NCI-H2227 treated with DMSO at 0.1 percent for 48 hours (cell line): ENCODE data around the gene NEURL1B.
A peak's percentile ranks its signal among the peaks of the same experiment; 100 is the strongest.
"Not testable (repeated sequence)": the region's sequence is repeated elsewhere in the genome, so short reads cannot be mapped to it uniquely, and the experiment has no call there.

Source experiments
- DNase-seq: peaks from one replicate; lab custom pipeline; 2025; lab: John Stamatoyannopoulos, UW

NEURL1B gene

GRCh38 chr5:172695232-172696054 lies 54.4 kb downstream of the NEURL1B start:
- no peak for DNase-seq

DNA sequence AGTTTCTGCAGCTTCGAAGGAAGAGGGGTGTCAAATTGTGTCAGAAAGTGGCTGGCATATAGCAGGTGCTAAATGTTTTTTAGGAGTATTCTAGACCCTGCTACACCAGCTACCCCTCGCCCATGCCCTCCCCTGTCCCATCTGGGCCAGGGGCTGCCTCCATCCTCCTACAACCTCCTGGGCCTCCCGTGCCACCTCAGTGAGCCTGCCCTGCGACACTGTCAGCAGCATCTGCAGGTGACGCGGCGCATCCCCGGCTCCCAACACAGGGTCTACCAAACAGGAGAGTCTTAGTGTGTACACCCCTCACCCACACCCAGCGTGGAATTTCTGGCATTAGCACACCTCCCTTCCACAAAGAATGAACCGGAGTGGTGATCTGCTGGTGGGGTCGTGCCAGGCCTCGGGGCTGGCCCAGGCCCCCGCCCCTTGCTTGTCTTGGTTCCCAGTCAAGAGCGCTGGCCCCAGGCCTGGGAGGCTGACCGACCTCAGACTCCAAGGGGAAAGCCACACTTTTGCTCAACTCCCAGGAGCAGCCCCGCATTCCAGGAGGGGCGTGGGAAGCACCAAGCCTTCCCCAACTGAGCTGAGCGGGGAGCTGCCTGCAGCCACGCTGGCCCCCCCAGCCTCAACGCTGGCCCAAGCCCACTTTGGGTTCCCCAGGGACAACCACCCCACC lies 55.2 kb downstream of the NEURL1B start:
- DNase-seq = no peak

- DNase-seq = peak; percentile 68
These were observed 56.4 kb downstream of the NEURL1B start for GRCh38 chr5:172697123-172698121.

DNA sequence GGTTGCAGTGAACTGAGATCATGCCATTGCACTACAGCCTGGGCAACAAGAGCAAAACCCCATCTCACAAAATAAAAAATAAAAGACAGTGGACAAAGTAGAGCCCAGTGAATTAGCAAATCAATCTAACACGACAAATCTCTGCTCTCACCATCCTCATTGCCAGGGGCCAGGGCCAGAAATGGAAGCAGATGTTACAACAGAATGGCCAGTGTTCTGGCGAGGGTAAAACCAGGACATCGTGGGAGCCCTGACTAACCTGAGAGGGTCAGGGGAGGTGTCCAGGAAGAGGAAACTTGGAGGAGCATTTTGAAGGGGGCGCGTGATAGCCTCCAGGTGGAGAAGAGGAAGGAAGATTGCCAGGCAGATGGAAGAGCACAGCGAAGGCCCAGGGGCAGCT lies 58.4 kb downstream of the NEURL1B start:
- DNase-seq = no peak

DNA sequence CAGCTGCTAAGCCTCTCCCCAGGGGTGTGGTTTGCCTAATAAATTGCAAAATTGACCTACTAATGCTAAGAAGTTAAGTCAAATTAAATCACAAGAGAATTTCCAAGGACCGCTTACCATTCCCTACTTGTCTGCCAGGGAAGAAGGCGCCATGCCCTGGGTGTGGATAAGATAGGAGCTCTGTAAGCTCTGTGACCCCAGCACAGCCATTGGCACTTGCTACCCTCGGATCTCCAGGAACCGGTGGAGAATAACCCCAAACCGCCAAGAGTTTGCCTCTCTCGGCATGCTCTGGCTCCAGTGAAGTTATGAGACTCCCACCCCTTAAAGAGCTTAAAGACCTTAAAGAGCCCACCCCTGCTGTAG lies 58.9 kb downstream of the NEURL1B start:
- no peak for DNase-seq

DNA sequence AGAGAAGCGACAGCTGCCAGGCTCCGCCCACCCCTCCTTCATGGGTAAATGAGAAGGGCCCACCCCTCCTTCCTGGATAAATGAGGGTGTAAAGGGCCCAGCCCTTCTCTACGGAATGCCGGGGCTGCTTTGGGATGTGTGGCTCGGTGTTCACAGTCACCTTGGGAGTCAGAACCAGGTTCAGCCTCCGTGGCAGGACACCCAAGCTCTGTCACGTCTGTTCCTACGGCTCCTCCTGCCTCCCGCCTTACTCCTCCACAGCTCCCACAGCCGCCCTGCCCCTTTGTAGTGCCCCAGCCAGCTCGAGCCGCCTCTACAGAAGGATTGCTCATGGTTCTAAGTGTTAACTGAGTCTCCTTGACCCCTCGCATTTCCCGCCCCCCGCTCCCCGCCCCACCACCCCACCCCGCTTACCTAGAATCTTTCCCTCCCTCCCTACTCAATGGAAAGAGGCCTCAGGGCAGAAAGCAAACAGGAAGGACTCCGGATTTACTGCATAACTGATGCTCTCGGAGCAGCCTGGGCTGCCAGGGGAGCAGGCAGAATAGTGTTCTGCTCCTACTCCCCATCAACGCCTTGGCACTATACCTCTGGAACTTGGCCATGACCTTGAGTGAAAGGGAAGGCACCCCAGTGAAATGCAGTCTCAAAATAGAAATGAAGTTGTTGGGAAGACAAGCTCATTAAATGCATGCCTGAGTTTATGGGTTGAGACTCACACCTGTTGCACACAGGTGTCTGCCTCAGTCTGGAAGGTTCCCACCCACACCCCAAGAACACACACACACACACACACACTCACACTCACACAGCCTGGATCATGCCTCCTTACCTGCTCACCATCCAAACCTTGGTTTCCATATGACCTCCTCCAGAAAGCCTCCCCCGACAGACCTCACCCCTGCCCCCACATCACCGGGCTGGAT lies 59.6 kb downstream of the NEURL1B start:
- peak; percentile 7 for DNase-seq

DNA sequence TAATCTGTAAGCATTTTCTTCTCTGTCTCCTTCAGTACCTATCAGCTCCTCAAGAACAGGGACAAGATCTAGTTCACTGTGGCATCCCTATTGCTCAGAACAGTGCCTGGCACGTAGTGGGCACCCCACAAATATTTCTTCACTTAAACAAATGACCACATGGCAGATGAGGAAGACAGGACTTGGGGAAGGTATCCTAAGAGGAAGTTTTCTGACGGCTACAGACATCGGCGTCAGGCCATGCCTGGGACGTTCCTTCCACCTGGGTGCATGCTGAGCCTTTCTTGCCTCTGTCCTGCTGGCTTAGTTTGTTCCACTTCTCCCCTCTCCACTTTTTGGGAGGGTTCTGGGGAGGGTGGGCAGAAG lies 60.2 kb downstream of the NEURL1B start:
- DNase-seq = no peak

DNA sequence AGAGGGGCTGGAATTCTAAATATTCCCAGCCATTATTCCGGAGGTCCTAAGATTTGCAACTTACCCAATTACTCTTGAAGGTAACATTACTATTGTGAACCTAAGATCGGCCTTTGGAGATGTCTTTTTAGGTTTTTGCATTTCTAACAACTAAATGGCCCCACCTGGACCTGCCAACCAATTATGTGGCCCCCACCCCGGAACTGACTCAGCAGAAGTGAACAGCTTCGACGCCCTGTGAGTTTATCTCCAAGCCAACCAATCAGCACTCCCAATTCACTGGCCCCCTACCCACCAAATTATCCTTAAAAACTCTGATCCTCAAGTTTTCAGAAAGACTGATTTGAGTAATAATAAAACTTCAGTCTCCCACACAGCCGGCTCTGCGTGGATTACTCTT lies 62.9 kb downstream of the NEURL1B start:
- no peak for DNase-seq

- DNase-seq = no peak
These were observed 64.6 kb downstream of the NEURL1B start for GRCh38 chr5:172705576-172706084.

DNA sequence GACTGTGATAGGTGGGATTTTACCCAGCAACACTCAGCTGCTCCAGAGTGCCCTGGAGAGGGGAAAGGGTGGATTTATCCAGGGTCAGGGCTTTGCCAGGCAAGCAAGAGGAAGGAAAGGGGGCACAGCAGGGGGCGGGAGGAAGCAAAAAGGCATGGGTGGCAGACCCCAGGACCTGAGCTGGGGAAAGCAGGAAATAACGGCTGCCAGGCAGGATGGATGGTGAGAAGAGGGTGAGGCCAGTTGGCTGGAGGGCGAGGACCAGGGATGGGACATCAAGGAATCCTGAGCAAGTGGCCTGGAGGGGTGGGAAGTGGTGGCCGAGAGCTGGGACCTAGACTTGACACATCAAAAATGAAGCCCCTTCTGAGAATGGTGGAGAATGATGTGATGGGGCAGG lies 65.7 kb downstream of the NEURL1B start:
- no peak for DNase-seq

DNA sequence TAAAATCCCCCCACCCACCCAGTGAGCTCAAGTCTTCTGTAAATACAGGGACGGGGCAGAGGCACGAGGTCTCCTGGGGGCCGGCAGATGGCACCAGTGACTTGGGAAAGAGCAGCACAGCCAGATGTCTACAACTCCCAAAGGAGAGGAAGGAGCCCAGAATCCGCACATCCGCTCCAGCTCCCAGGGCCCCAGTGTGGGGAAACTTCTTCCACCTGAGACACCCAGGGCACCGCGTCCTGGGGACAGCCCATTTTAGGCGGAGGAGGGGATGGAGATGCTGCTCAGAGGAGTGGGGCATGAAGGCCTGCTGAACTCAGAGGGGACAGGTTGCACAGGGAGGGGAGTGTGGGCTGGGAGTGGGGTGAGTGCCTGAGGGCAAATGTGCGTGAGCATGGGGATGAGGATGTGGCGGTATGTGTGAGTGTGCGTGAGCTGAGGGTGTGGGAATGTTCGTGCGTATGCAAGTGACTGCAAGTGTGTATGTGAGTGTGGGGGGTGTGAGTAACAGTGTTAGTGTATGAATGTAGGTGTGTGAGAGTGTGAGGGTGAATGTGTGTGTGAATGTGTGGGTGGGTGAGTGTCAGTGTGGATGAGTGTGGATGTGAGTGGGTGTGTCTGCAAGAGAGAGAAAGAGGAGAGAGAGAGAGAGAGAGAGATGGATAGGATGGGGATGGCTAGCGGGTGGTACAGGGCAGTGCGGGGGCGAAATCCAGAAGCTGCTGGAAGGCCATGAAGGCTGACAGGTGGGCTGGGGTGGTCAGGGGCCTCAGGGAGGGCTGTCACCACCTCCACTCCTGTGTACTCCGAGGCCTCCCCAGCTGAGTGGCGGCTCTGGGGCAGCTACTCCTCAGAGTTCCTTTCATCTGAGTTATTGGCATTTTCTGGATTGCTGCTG lies 66.5 kb downstream of the NEURL1B start:
- DNase-seq = peak; percentile 15

DNA sequence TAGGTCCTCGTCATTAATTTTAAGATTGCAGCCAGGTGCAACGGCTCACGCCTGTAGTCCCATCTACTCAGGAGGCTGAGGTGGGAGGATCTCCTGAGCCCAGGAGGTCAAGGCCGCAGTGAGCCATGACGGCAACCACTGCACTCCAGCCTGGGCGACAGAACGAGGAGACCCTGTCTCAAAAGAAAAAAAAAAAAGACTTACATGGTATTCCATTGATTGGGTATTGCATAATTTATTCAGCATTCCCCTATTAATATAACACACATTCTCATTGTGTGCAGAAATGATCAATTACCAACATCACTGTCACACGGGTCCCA lies 67.1 kb downstream of the NEURL1B start:
- DNase-seq = no peak

GRCh38 chr5:172710676-172711075 lies 69.6 kb downstream of the NEURL1B start:
- DNase-seq = no peak

DNA sequence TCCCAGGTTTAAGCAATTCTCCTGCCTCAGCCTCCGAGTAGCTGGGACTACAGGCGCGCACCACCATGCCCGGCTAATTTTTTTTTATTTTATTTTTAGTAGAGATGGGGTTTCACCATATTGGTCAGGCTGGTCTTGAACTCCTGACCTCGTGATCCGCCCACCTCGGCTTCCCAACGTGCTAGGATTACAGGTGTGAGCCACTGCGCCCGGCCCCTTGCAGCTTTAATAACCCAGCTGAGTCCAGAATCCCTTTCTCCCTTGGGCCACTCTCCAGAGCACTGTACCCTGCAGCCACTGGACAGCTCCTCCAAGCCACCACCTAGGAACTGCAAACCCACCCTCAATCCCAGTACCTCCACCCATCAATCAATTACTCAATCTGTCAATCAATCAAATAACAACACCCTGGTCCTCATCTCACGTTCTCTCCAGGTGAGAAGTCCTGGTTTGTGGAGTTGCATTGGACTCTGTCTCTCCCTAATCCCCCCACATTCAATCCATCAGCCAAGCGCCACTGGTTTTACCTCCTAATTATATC lies 70.3 kb downstream of the NEURL1B start:
- not testable (repeated sequence) for DNase-seq

DNA sequence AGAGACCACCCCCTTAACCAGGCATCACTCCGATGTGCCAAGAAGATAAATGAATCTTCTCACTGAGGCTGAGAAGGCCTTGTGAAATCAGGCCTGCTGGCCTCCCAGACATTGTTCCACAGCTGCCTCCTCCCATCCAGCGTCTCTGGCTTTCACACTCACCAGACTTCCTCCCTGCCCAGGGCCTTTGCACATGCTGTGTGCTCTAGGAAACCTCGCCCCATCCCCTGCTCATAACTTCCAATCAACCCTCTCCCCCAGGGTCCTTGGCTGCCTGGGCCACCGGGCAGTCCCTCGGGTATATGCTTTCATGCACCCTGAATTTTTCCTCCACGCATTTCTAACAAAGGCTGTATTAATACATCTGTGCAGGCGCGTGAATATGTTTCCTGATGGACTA lies 71.5 kb downstream of the NEURL1B start:
- DNase-seq = no peak

DNA sequence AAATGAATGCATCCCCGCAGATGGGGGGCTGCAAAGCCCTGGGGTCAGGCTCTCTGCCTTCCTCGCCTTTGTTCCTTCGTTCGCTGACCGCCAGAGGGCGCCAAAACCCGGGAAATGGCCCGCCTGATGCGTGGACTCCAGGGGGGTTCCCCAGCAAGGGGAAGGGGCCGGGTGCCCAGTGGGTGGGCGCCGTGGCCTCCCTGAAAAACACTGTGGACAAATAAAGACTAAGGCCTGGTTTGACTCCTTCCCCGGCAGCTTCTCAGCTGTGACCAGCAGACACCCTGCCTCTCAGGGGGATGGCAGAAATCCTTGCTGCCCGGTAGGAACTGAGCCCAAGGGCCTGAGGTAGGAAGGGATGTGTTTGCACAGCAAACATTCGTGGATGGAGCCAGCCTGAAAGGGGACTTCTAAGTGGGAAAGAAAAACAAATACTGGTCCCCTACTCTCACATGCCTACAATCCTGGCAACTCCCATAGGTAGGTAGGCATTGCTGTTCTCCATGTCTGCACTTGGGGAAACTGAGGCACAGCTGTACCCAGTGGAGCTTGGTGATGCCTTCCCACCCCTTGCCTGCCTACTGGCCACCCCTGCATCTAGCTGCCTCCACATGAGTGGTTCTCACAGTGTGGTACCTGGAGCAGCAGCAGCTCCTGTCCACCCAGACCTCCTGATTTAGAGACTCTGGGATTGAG lies 72.2 kb downstream of the NEURL1B start:
- peak; percentile 5 for DNase-seq

- DNase-seq = no peak
These were observed 72.9 kb downstream of the NEURL1B start for GRCh38 chr5:172713809-172714490.

GRCh38 chr5:172714491-172715420 lies 73.7 kb downstream of the NEURL1B start:
- no peak for DNase-seq
